HepG2 (cell line): Measurements from ENCODE around the gene ZBTB1. TPM values are rescaled to one million over a fixed set of nuclear protein-coding genes. Genes with fewer than 3 reads are reported as not detected.

Experiments used
- CBX2 ChIP-seq, 2 experiments: fragments of 200-600 bp in 1 of 2; sonication (generic); formaldehyde crosslinking in 1 of 2; IDR thresholded peaks; 2 replicates each; pipeline versions ENCODE4 v1.7.0 to v1.8.1; 2018 to 2022; ENCODE audit warnings: low read depth in 2 of 2, low read length in 1 of 2, mild to moderate bottlenecking in 1 of 2, missing genetic modification reagents in 1 of 2
- CEBPB ChIP-seq: IDR thresholded peaks from 2 replicates; pipeline ENCODE4 v1.6.1; 2011; ENCODE audit warnings: low read depth, low read length, improper control_type of control experiment, borderline replicate concordance
- DR1 ChIP-seq: sonication (generic); formaldehyde crosslinking; IDR thresholded peaks from 2 replicates; pipeline ENCODE4 v1.8.0; 2021; ENCODE audit warnings: mild to moderate bottlenecking, missing genetic modification reagents, inconsistent platforms
- FOXC1 ChIP-seq: sonication (generic); formaldehyde crosslinking; IDR thresholded peaks from 2 replicates; pipeline ENCODE4 v1.8.0; 2022; ENCODE audit warnings: mild to moderate bottlenecking, missing genetic modification reagents, borderline replicate concordance
- KMT2B ChIP-seq: IDR thresholded peaks from 2 replicates; pipeline ENCODE4 v1.6.1; 2016; ENCODE audit warnings: missing genetic modification reagents, missing compliant biosample characterization
- MTA1 ChIP-seq: sonication (generic); formaldehyde crosslinking; IDR thresholded peaks from 2 replicates; pipeline ENCODE4 v1.4.0; 2020; ENCODE audit warnings: missing genetic modification reagents, mild to moderate bottlenecking, borderline replicate concordance
- NFE2L1 ChIP-seq: sonication (generic); formaldehyde crosslinking; IDR thresholded peaks from 2 replicates; pipeline ENCODE4 v1.4.0; 2020; ENCODE audit warnings: missing genetic modification reagents, mild to moderate bottlenecking, borderline replicate concordance
- POGK ChIP-seq: sonication (generic); formaldehyde crosslinking; conservative IDR thresholded peaks from 2 replicates; pipeline ENCODE4 v1.8.0; 2022; ENCODE audit warnings: mild to moderate bottlenecking, moderate library complexity, missing genetic modification reagents
- POLR2AphosphoS2 ChIP-seq: IDR thresholded peaks from 2 replicates; pipeline ENCODE4 v1.6.1; 2011; ENCODE audit warnings: low read depth, low read length, improper control_type of control experiment
- RBM22 ChIP-seq: fragments of 200-400 bp; formaldehyde crosslinking; optimal IDR thresholded peaks from 2 replicates; pipeline ENCODE3; 2017; ENCODE audit warnings: mild to moderate bottlenecking, low read length, moderate library complexity
- TAF15 ChIP-seq: fragments of 200-400 bp; formaldehyde crosslinking; IDR thresholded peaks from one replicate; pipeline ENCODE4 v1.6.1; 2018; ENCODE audit warnings: mild to moderate bottlenecking, low read depth, low read length; ENCODE audit not compliant: poor library complexity, severe bottlenecking
- ZBTB3 ChIP-seq: sonication (generic); formaldehyde crosslinking; IDR thresholded peaks from 2 replicates; pipeline ENCODE4 v1.4.0; 2020; ENCODE audit warnings: low read depth, mild to moderate bottlenecking, moderate library complexity, missing genetic modification reagents, borderline replicate concordance
- ZNF121 ChIP-seq: sonication (generic); formaldehyde crosslinking; IDR thresholded peaks from 2 replicates; pipeline ENCODE4 v1.5.0; 2020; ENCODE audit warnings: mild to moderate bottlenecking, missing genetic modification reagents
- ZNF333 ChIP-seq: sonication (generic); formaldehyde crosslinking; IDR thresholded peaks from 2 replicates; pipeline ENCODE4 v1.4.0; 2020; ENCODE audit warnings: mild to moderate bottlenecking, missing genetic modification reagents, borderline replicate concordance
- ZNF354B ChIP-seq: sonication (generic); formaldehyde crosslinking; IDR thresholded peaks from 2 replicates; pipeline ENCODE4 v1.8.0; 2022; ENCODE audit warnings: mild to moderate bottlenecking, missing genetic modification reagents
- ZNF564 ChIP-seq: sonication (generic); formaldehyde crosslinking; IDR thresholded peaks from 2 replicates; pipeline ENCODE4 v1.8.1; 2023; ENCODE audit warnings: mild to moderate bottlenecking, missing genetic modification reagents
- ZNF770 ChIP-seq: sonication (generic); formaldehyde crosslinking; IDR thresholded peaks from 2 replicates; pipeline ENCODE4 v1.5.0; 2020; ENCODE audit warnings: mild to moderate bottlenecking, missing genetic modification reagents
- ZNF784 ChIP-seq: sonication (generic); formaldehyde crosslinking; IDR thresholded peaks from 2 replicates; pipeline ENCODE4 v1.5.1; 2020; ENCODE audit warnings: missing genetic modification reagents, mild to moderate bottlenecking, borderline replicate concordance
- ZNF788 ChIP-seq: sonication (generic); formaldehyde crosslinking; IDR thresholded peaks from 2 replicates; pipeline ENCODE4 v1.5.0; 2020; ENCODE audit warnings: mild to moderate bottlenecking, missing genetic modification reagents, borderline replicate concordance
- ZNF83 ChIP-seq: sonication (generic); formaldehyde crosslinking; IDR thresholded peaks from 2 replicates; pipeline ENCODE4 v1.4.0; 2020; ENCODE audit warnings: missing genetic modification reagents, mild to moderate bottlenecking, borderline replicate concordance
- ZNF878 ChIP-seq: sonication (generic); formaldehyde crosslinking; IDR thresholded peaks from 2 replicates; pipeline ENCODE4 v1.8.1; 2023; ENCODE audit warnings: mild to moderate bottlenecking, missing genetic modification reagents, moderate library complexity
- polyA plus RNA-seq, 8 experiments: library from polyadenylated mRNA; depleted of rRNA in 3 of 8; stranded (reverse) in 7 of 8; unstranded in 1 of 8; fragments of >200 nt; fragmentation: Illumina TruSeq in 4 of 8; extraction: Trizol in 4 of 8; gene quantifications; 2 replicates each; pipeline versions ENCODE4 v1.2.1 to v1.2.3, GENCODE V29; 2011 to 2016; ENCODE audit warnings: low read depth in 4 of 8, missing spikeins in 1 of 8, mixed read lengths in 1 of 8; ENCODE audit not compliant: insufficient read depth in 1 of 8
- total RNA-seq, 5 experiments: library from RNA; depleted of rRNA; stranded (reverse); fragments of >200 nt; fragmentation: Illumina TruSeq; extraction: Trizol; gene quantifications; 2 replicates each; pipeline ENCODE4 v1.2.3, GENCODE V29; 2016; ENCODE audit warnings: low read depth in 1 of 5
- TF ChIP-seq, protein P1 (sequence below): sonication (generic); formaldehyde crosslinking; IDR thresholded peaks from 2 replicates; pipeline ENCODE4 v1.4.0; 2020; ENCODE audit warnings: mild to moderate bottlenecking, missing genetic modification reagents

ZBTB1 gene
- total and polyA plus RNA-seq, 2 of the 13 experiments (the other 11 are each of a cell fraction or from before 2014, with no cell fraction given): 18.8 to 22.6 TPM

DNA sequence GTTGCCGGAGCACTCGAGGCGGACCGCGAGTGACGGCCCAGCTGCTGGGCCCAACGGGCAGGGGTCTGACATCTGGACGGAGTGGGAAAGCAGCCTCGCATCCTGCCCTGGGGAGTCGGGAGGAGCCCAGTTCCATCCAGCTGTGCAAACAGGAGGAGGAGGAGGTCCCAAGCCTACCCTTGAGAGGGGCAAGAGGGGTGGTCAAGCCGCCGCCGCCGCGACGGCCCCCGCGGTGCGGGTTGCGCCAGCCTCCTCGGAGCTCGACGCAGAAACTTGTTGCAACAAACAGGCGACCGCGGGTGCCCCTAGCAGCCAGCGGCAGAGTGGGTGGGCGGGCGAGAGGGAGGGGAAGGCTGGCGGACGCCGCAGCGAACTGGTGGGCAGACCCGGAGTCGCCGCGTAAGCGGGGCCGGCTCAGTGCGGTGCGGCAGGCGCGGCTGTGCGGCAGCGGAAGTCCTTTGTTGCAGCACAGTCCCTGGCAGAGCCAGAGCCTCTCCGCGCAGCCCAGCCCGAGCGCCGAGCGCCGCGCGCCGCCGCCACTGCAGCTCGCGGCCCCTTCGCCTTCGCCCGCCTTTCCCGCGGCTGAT is at the start of gene ZBTB1 (continued):
- TF ChIP-seq ZNF770 (CRISPR knock-in tag) (0 out of 2 replicates have a peak, but pooled peaks have one; percentile 30), MTA1 (CRISPR knock-in tag) (peak; percentile 47; the same call in 1 of the 2 replicates), CEBPB (peak; percentile 47; the same call in 1 of the 2 replicates), ZBTB3 (CRISPR knock-in tag) (no peak), FOXC1 (no peak; the same call in 1 of the 2 replicates), POLR2AphosphoS2 (no peak), POGK (CRISPR knock-in tag) (no peak; the same call in 1 of the 2 replicates), TAF15 (peak; percentile 26), ZNF354B (CRISPR knock-in tag) (no peak), ZNF788 (no peak), CBX2 (IDR thresholded peaks at IDR 0.05; ENCODE audit: low read depth, low read length) (no peak), CBX2 (CRISPR knock-in tag; IDR thresholded peaks at IDR 0.05; ENCODE audit: low read depth) (no peak; the same call in 1 of the 2 replicates), KMT2B (CRISPR knock-in tag) (peak; percentile 44; the same call in 1 of the 2 replicates), ZNF121 (CRISPR knock-in tag) (peak; percentile 30; the same call in 1 of the 2 replicates), ZNF784 (CRISPR knock-in tag) (no peak), NFE2L1 (CRISPR knock-in tag) (no peak), RBM22 (peak; percentile 43), ZNF333 (no peak; the same call in 1 of the 2 replicates), ZNF564 (no peak), ZNF83 (CRISPR knock-in tag) (no peak; the same call in 1 of the 2 replicates), DR1 (no peak), ZNF878 (CRISPR knock-in tag) (no peak)
- TF ChIP-seq, protein P1, sequence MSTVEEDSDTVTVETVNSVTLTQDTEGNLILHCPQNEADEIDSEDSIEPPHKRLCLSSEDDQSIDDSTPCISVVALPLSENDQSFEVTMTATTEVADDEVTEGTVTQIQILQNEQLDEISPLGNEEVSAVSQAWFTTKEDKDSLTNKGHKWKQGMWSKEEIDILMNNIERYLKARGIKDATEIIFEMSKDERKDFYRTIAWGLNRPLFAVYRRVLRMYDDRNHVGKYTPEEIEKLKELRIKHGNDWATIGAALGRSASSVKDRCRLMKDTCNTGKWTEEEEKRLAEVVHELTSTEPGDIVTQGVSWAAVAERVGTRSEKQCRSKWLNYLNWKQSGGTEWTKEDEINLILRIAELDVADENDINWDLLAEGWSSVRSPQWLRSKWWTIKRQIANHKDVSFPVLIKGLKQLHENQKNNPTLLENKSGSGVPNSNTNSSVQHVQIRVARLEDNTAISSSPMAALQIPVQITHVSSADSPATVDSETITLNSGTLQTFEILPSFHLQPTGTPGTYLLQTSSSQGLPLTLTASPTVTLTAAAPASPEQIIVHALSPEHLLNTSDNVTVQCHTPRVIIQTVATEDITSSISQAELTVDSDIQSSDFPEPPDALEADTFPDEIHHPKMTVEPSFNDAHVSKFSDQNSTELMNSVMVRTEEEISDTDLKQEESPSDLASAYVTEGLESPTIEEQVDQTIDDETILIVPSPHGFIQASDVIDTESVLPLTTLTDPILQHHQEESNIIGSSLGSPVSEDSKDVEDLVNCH (CRISPR knock-in tag): no peak
